GM21529 (cell line): ENCODE data around the gene LSAMP.
"Not testable (repeated sequence)": the region's sequence is repeated elsewhere in the genome, so short reads cannot be mapped to it uniquely, and the experiment has no call there.

Experiments
- ATAC-seq: cut with Tn5 transposase; IDR thresholded peaks from one replicate; pipeline ENCODE4 v1.9.1; 2021; ENCODE audit not compliant: unreplicated experiment

LSAMP gene

DNA sequence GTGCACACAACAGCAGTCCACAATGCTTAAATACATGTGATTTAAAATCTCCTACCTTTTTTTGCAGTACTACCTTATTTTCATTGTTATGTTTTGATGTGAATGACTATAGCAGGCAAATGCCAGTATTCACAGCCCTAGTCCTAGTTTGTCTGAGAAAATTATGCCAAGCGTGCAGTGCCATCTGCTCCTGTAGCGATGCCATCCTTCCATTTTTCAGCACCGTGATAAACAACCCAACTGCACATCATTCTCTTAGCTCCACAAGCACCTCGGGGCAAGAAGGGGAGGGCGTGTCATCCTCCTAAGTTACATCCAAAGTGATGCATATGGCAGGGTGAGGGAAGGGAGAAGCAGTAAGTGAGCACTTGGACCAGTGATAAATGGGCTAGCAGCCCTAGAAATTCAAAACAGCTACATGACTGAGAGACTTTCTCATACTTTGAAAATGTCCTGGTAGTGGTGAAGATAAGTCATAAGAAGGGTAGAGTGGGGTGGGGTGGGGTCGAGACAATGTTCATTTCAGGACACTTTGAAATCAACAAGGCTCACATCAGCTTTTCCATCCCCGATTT lies 198.8 kb downstream of the LSAMP start:
- ATAC-seq = no peak

DNA sequence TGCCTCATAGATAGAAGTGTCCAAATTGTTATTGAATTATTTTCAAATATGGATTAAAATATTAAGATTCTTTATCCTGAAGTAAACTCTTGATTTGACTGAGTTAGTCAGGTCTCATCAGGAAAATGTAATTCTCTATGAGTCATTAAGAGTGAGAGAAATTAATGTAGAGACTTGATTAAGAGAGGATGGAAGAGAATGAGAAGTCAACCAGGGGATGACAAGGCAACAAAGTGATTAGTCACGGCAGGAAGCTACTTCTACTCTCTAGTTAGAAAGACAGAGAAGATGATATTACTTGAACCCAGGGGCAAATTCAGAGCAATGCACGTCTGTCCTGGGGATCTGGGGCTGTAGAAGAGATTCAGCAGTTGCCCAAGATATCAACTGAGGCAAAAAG lies 202.5 kb downstream of the LSAMP start:
- no peak for ATAC-seq

DNA sequence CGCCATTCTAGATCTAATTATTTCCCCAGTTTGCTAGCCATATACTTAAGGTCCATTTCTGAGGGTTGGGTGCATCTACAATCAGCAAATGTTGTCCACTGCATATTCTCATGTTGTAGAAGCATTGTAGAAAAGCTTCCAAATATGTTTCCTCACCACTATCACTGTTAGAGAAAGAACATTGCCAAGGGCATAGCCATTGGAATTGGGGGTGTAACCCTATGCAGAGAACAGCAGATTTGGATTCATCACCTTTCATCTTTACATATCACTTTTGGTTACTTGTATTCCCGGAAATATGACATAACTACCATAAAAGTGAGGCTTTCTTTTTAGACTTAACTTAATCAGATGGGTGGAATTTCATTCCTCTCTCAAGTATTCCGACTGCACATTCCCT lies 203.6 kb downstream of the LSAMP start:
- ATAC-seq = no peak

DNA sequence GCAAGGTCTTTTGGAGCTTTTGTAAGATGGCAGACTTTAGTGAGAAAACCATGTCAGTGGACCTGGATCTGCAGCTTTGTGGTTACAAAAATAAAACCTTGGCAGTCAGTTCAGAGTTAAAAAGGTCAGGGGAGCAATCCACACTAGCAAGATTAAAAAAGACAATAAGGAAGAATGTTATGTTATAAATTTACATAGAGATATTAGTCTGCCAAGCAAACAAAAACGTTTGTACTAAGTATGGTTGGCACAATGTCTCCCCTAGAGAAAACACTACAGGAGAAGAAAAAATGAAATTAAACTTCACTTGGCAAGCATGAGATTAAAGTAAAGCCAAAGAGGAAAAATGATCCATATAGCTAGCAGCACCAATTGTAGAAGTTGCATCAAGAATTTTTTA lies 205.0 kb downstream of the LSAMP start:
- no peak for ATAC-seq

DNA sequence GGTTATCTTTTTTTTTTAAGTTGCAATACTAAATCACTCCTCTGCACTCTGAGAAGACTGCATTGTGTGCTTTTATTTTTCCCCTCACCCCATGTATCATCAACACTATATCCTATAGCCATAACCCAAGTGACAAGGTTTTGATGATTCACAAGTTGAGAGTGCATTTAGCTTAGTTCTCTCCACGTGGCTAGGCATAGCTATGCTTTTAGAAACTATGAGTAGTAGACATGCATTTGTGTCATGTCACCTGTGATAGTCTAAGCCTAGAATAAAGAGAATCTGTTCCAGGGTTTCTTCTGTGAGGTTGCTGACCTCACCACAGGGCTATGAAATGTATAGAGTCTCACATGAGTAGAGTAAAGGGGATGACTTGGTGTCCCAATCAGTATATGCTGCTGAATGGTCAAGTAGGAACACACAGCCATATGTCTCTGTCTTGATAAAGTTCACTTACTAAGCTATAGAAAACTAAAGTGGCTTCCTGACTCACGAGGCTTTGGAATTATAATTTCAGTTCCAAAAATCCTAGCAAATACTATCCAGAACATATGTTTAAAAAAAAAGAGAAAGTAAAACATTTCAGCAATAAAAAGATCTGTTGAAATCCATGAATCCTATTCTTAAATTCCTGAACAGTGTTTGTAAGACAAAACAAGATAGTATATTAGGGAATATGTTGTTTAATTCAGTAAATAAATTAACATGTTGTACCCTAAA lies 206.3 kb downstream of the LSAMP start:
- no peak for ATAC-seq

DNA sequence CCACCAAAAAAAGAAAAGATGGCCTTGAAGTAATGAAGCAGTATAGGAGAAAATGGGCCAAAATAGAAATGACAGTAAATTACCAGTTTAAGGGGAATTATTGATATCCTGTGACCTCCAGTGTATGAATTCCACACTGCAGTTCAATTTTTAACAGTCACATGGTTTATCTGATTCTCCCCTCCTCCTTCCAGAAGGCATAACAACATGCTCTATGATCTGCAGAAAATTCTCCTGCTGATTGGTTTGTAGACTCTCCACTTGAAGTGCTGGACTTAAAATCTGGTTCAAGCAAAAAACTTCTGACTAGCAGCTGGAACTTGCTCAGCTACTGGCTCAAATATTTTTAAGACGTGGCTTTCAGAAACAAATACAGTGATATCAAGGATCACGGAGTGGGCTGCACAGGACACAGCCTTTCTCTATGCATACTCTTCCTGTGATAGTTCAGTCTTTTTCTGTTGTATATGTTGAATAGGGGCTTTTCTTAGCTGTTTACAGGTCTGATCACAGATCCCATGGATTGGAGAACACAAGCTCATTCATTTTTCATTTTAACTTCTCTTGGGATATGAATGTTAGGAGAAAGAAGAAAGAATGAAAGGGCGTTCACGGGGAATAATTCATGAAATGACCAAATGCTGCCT lies 211.5 kb downstream of the LSAMP start:
- ATAC-seq = no peak

DNA sequence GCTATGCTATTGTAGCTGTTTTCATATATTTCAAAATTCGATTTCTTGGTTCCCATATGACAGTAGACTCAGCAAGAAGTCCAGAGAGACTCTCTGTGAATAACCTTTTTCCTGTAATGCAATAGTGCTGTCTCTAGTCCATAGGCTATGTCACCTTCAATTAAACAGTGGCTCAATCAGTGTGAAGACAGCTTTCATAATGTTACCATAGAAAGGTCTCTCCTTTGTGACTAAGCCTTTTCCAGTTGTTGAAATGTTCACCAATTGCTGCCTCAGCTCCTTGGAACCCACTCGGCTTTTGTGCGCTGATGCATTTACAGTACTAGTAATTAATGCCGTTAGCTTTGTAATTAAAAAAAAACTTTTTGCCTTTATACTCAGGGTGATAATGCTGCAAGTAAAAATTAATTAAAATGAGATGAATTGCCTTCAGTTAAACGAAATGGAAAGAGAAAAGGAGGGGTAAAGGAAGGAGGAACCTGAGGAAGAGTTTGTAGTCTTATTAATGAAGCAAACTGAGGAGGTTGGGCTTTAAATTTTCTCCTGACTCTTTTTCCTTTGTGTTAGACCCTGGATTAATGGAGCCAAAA lies 214.8 kb downstream of the LSAMP start:
- no peak for ATAC-seq

DNA sequence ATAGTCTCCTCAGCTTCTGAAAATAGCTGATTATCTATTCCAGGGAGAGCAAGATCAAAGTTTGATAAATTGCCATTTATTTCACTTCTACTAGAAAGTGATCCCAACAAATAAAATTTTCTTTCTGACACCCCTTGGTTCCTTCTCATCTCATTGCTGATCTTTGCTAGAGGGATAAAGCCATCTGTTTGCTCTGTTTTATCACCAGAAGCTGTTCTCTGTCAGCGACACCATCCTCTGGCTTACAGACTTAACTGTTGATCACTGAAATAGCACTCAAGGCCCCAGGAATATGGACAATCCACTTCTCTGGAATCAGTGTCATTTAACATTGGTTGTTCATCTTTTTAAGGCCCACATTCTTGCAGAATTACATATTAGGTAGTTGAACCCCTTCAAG lies 219.0 kb downstream of the LSAMP start:
- no peak for ATAC-seq

DNA sequence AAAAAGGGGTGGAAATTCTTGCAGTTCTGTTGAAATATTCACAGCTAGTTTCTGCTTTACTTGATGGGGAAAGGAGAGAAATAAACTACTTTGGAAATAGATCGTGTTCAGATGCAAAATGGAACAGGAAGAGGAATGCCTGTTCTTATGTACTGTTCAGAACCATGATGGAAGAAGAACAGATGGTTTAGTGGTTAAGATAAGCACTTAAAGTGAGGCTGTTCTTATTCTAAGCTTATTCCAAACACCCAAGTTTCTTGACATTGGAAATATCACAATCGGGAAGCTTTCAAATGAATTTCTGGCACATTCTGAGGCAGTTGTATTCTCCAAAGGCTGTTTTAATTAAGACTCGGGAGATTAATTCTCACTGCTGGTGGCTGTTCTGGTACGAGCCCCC lies 228.5 kb downstream of the LSAMP start:
- no peak for ATAC-seq

DNA sequence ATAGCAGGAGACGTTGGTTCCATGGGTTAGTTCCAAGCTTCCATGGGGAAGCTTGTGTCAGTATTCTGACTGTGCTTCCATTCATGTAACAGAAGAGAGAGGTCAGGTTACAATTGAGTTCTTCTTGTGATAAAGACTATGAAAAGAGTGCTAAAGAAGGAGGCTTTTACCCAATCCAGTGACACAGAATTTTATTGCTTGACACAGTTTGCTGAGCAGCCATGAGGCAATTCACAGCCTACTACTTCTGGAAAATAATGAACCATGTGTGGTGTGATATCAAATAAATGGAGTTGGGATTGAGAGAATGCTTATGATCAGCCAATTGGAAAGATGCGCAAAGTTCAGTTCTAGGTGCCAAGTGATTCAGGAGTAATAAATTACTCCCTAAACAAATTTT lies 233.4 kb downstream of the LSAMP start:
- no peak for ATAC-seq

DNA sequence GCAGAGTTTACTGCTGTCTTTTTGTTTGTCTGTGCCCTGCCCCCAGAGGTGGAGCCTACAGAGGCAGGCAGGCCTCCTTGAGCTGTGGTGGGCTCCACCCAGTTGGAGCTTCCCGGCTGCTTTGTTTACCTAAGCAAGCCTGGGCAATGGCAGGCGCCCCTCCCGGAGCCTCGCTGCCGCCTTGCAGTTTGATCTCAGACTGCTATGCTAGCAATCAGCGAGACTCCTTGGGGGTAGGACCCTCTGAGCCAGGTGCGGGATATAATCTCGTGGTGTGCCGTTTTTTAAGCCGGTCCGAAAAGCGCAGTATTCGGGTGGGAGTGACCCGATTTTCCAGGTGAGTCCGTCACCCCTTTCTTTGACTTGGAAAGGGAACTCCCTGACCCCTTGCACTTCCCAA lies 236.5 kb downstream of the LSAMP start:
- ATAC-seq = not testable (repeated sequence)

DNA sequence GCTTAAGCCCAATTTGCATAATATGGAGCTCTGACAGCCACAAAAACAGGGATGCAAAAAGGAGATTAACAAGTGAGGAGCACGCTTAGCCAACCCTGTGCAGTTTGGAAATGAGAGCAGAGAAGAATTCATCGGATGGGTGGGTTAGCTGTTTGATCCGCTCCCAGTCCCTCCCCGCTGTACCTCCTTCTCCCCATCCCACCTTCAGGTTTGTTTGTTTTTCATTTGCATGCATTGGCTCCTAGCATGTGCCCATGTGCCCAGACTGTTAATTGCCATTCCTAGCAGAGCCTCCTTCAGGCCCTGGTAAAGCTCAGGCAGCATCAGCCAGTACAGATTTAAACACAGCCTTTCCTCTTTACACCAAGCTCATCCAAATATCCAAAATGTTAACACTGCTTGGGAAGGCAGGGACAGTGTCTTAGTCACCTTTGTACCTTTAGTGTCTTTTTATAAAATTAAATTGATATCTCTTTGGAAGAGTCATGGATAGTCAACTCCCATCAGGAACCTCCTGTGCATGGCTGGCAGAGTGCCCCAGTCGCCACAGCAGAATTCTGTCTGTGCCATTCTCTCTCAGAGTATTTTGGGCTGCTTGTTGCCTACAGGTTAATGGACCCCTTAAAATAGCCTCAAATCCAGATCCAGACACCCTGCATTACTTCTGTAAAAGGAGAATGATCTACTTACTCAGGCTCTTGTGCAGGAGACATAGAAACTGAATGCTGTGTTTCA lies 244.2 kb downstream of the LSAMP start:
- no peak for ATAC-seq

DNA sequence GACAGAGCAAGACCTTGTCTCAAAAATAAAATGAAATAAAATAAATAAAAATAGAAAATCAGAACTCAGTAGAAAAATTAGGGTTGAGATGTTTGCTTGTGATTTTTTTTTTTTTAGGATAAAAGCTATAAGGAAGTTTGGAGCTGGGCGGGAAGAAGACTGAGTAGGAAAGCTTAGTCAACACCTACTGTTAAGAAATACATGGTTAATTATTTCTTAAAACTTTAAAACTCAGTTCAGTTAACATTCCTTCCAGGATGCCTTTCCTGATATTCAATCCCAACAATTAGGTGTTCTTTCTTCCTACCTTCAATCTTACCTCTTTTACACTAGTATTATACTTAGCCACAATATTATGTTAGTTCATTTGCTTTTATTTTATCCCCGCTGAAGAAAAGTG lies 246.2 kb downstream of the LSAMP start:
- ATAC-seq = no peak

DNA sequence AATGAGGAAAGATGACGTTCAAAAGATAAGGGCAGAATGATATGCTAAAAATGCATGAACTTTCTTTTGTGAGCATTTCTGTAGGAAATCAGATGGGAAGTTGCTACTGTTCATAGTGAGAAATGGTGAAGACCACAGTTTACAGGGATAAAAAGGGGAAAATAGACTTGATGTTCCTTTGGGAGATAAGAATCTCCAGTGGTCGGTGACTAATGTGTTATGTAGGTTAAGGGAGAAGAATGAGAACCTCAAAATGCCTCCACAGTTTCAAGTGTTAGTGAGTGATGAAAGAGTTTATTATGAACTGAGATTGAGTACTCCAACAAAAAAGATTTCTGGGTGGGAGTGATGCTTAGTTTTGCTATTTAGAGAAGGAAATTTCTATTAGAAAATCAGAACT lies 247.2 kb downstream of the LSAMP start:
- ATAC-seq = no peak

DNA sequence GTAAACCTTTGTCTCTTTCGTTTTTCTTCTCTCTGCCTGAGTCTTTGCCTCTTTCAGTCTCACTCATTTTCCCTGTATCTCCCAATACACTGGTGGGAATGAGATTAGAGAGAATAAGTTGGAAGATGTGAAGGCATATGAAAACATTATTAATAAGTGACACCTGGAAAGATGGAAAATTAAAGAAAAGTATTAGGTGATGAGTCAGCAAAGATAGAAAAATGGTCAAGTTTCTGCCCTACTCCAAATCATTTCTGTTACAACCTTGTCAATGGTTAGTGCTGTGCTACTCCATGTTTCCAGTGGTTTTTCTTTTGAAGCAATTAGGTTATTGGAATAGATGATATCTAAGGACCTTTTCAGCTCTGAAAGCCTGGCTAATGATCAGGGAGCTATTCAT lies 252.8 kb downstream of the LSAMP start:
- ATAC-seq = no peak

DNA sequence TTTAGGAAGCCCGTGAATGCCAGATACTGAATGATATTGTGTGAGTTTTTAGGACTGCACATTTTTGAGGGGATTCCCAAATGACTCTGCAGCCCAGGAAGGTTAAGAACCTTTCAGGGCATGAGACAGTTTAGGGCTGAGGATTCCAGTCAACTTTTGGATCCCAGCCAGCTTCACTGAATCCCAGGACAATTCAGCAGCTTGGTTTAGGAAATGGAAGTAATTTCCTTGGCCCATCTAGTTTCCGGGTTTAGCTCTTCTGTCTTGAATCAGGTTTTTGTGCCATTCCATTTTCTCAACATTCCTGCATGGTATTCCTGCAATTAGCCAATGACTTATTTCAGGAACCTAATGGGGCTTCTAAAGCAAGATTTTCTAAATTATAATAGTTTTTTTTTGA lies 253.9 kb downstream of the LSAMP start:
- ATAC-seq = no peak

DNA sequence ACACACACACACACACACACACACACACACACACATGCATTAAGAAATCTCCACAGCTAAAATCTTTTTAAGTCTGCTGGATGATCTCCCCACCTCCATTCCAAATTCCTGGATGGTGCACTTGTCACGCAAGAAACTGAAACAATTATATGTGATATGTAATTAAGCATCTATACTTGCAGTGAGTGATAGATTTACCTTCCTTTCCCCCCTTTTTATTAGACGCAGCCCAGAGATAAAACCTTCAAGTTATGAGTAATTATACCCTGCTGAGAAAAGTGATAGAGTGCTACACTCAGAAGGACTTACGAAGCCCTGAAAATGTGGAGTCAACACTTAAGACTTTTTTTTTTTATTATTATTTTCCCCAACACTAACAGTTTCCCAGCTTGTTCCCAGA lies 255.2 kb downstream of the LSAMP start:
- ATAC-seq = no peak

DNA sequence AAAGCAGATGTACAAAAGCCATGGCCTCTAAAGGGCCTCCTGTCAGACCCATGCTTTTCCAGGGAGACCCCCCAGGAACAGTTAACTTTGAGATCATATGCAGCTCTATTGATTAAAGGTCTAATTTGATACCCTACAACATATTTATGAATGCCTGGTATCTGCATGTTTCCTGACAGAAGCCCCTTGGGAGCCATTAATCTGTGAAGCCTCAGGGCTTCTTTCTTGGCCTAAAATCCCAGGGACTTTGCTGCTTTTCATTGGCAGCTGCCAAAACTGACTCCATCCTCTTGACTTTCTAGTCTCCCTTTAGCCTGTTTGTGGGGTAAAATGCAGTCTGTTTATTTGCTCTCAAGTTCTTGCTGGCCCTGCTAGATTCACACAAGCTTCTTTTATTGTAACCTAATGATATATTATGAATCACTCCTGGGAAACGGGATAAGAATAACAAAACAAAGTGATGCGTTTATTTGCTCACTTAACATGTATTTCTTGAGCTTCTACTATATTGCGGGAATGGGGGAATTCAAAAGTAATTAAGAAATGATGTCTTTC lies 257.0 kb downstream of the LSAMP start:
- ATAC-seq = no peak

DNA sequence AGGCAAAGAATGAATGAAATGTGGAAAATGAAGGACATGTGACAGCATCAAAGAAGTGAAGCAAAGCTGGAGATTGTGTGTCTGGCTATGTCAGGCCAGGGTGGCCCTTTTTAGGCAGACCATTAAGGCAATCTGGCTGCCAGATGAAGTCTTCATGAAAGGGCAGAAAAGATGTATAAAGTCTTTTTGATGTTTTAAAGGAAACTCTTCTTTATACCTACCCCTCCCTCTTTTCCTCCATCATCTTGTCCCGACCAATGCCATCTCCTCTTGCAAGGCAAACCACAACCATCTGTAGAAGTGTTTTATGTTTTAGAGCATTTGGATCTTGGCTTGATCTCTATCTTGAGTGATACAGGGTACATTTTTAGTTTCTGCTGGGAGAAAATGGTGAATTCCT lies 259.2 kb downstream of the LSAMP start:
- ATAC-seq = no peak

DNA sequence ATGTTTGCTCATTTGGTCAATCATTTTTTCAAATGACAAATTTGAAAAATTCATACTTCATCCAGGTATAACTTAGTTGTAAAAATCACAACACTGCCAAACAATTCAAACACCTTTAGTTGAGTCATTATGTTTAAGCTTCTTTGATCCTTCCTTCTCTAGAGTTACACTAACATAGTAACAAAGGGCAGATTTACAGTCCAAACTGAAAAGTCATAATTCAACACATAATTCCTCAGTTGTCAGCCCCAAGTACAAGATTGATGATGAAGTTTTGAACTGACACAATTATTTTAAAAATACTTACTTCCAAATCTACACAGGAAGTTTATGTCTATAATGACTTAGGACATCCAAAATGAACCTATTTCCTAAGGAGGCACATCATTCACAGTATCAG lies 264.1 kb downstream of the LSAMP start:
- ATAC-seq = no peak

DNA sequence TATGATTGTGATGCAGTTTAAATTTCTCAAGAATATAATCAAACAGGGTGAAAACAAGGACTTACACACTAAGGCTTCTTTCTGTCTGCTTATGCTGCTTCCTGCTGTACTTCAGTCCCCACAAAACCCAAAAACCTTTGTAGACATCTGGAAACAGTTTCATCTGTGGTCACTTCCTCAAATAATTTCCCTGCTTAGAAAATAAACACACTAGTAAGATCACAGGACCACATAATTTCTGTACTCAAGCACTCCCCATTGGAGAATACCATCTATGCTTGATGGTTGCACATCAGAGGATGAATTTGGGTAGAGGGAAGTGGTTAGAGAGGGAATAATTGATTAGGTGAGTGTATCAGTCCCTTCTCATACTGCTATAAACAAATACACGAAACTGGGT lies 266.2 kb downstream of the LSAMP start:
- no peak for ATAC-seq
